ENCODE results near the gene HOXD11. TPM values are rescaled to one million over a fixed set of nuclear protein-coding genes. Genes with fewer than 3 reads are reported as not detected.

The HOXD11 gene
- total and polyA plus RNA-seq, 2 of the 13 experiments (the other 11 are each of a cell fraction or from before 2014, with no cell fraction given), result not detected

GRCh38 chr2:176101842-176102241, 5.2 kb upstream of the HOXD11 start (continued):
- TF ChIP-seq ZHX2 (IDR thresholded peaks at IDR 0.05; ENCODE audit: low read depth), result no peak
- no peak for TF ChIP-seq ZHX2 (CRISPR knock-in tag; IDR thresholded peaks at IDR 0.05; ENCODE audit: borderline replicate concordance)
- TF ChIP-seq, protein P1, sequence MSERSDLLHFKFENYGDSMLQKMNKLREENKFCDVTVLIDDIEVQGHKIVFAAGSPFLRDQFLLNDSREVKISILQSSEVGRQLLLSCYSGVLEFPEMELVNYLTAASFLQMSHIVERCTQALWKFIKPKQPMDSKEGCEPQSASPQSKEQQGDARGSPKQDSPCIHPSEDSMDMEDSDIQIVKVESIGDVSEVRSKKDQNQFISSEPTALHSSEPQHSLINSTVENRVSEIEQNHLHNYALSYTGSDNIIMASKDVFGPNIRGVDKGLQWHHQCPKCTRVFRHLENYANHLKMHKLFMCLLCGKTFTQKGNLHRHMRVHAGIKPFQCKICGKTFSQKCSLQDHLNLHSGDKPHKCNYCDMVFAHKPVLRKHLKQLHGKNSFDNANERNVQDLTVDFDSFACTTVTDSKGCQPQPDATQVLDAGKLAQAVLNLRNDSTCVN (CRISPR knock-in tag; IDR thresholded peaks at IDR 0.05; ENCODE audit: borderline replicate concordance), result no peak

DNA sequence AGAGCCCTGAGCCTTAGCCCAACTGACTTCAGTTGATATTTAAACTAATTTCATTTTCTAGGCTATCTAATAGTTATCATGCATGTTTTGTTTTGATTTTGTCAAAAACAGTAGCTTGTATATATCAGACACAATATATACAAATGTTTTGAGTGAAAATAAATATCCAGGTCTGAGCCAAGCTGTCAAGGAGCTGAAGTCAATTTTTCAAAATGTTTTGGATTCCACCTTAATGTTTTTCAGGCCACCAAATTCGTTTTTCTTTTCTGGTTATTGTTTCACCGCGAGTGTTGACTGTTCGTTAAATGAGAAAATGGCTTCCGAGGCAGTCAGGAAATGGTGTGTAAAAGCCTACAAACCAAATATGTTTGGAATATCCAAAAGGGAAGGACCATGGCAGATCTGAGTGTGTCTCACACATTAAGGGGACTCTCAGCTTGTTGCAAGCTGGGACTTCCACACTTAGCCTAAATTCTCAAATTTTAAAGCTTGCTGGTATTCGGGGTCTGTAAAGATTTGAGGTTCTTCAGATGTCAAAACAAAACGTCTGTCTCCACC, 4.7 kb upstream of the HOXD11 start:
- Histone ChIP-seq H3K9ac (ENCODE audit: insufficient read depth, low read depth, low read length) (no peak overlapping the region), H3K9me3 (ENCODE audit: low read length) (no peaks in the 10 kb centered on the region), H4K20me1 (ENCODE audit: insufficient read depth, low read length) (no peaks in the 10 kb centered on the region; the same call in 1 of the 2 replicates), H3K27me3 (ENCODE audit: control insufficient read depth in 1 of 2, insufficient read depth in 2 of 2, low read length in 2 of 2) (peaks cover 37 to 98% of the 10 kb centered on the region in 2 experiments), H3K4me2 (ENCODE audit: low read depth, low read length) (no peak overlapping the region), H3K36me3 (replicated peaks in 1 of 2; ENCODE audit: control insufficient read depth in 1 of 2, insufficient read depth in 2 of 2, low read length in 2 of 2) (no peaks in the 10 kb centered on the region), H2AFZ (ENCODE audit: low read length) (no peak overlapping the region), H3K4me1 (ENCODE audit: insufficient read depth, low read length) (peaks cover 7% of the 10 kb centered on the region; the same call in 1 of the 2 replicates), H3K27ac (ENCODE audit: extremely low read length, insufficient read depth, low read length) (no peak overlapping the region), H3K79me2 (ENCODE audit: insufficient read depth, low read length) (no peaks in the 10 kb centered on the region), H3K4me3 (replicated peaks in 1 of 3; ENCODE audit: insufficient read depth in 1 of 3, low read depth in 2 of 3, low read length in 3 of 3) (no peak overlapping the region)
- no TSS peak for BruUV-seq (replicated peaks)
- ATAC-seq (no peak), FAIRE-seq (no peak), DNase-seq (ENCODE audit: low spot score) (no peak)
- WGBS (ENCODE audit: low lambda C conversion rate), result 3% methylated on average over 7 of the region's 7 CpGs
- ChIA-PET CTCF (ENCODE audit: low intra/inter-chr PET ratio, low total read pairs) (no interaction called here), POLR2A (no interaction called here)
- TF ChIP-seq CBX2 (IDR thresholded peaks at IDR 0.05; ENCODE audit: low read depth, low read length) (0 out of 2 replicates have a peak, but pooled peaks have one; percentile 74), CBX2 (CRISPR knock-in tag; IDR thresholded peaks at IDR 0.05; ENCODE audit: low read depth) (no peak)
- TF ChIP-seq, protein P2, sequence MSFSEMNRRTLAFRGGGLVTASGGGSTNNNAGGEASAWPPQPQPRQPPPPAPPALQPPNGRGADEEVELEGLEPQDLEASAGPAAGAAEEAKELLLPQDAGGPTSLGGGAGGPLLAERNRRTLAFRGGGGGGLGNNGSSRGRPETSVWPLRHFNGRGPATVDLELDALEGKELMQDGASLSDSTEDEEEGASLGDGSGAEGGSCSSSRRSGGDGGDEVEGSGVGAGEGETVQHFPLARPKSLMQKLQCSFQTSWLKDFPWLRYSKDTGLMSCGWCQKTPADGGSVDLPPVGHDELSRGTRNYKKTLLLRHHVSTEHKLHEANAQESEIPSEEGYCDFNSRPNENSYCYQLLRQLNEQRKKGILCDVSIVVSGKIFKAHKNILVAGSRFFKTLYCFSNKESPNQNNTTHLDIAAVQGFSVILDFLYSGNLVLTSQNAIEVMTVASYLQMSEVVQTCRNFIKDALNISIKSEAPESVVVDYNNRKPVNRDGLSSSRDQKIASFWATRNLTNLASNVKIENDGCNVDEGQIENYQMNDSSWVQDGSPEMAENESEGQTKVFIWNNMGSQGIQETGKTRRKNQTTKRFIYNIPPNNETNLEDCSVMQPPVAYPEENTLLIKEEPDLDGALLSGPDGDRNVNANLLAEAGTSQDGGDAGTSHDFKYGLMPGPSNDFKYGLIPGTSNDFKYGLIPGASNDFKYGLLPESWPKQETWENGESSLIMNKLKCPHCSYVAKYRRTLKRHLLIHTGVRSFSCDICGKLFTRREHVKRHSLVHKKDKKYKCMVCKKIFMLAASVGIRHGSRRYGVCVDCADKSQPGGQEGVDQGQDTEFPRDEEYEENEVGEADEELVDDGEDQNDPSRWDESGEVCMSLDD (CRISPR knock-in tag; IDR thresholded peaks at IDR 0.05; ENCODE audit: borderline replicate concordance), result no peak
- in situ Hi-C loops (cut with HindIII; ENCODE audit: extremely low pct_ligation_motif_present, low pct_unique_long_range_greater_than_20kb), result loop anchor here (10.0 kb wide), 1 partner anchor 1068 kb away; no protein-coding TSS in a partner anchor
- intact Hi-C loops (cut with micrococcal nuclease; ENCODE audit: unreplicated experiment), result no loop called here
